Neural cell (in vitro differentiated cells): ENCODE measurements around the gene DENND5B.

Source experiments
- EP300 ChIP-seq: fragments of 450-650 bp; conservative IDR thresholded peaks from 2 replicates; pipeline ENCODE4 v1.6.1; 2014; ENCODE audit warnings: antibody characterized with exemption, mild to moderate bottlenecking, moderate library complexity; ENCODE audit not compliant: poor library complexity, severe bottlenecking
- TF ChIP-seq, protein P1 (sequence below): IDR thresholded peaks from 2 replicates; pipeline ENCODE4 v1.6.1; 2012; ENCODE audit warnings: borderline replicate concordance
- TF ChIP-seq, protein P2 (sequence below): fragments of 450-650 bp; IDR thresholded peaks from 2 replicates; pipeline ENCODE4 v1.5.1; 2014; ENCODE audit warnings: antibody characterized with exemption, mild to moderate bottlenecking, moderate library complexity; ENCODE audit not compliant: poor library complexity, severe bottlenecking

DNA sequence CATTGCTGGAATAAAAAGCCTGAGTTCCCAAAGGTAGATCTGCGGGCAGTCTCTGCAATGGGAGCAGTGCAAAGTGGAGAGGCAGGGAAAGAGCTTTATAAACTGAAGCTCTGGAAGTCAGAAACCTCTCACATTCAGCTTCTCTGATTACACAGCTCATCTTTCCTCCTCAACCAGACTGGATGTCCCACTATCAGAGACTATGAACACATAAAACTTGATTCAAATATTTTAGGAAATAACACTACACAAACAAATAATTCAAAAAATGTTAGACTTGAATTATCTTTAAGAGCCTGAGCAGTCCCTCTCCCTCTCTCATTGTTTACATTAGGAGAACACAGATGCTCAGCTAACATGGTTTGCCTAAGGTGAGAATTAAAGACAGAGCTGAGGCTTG lies 72.9 kb downstream of the DENND5B start:
- TF ChIP-seq, protein P1, sequence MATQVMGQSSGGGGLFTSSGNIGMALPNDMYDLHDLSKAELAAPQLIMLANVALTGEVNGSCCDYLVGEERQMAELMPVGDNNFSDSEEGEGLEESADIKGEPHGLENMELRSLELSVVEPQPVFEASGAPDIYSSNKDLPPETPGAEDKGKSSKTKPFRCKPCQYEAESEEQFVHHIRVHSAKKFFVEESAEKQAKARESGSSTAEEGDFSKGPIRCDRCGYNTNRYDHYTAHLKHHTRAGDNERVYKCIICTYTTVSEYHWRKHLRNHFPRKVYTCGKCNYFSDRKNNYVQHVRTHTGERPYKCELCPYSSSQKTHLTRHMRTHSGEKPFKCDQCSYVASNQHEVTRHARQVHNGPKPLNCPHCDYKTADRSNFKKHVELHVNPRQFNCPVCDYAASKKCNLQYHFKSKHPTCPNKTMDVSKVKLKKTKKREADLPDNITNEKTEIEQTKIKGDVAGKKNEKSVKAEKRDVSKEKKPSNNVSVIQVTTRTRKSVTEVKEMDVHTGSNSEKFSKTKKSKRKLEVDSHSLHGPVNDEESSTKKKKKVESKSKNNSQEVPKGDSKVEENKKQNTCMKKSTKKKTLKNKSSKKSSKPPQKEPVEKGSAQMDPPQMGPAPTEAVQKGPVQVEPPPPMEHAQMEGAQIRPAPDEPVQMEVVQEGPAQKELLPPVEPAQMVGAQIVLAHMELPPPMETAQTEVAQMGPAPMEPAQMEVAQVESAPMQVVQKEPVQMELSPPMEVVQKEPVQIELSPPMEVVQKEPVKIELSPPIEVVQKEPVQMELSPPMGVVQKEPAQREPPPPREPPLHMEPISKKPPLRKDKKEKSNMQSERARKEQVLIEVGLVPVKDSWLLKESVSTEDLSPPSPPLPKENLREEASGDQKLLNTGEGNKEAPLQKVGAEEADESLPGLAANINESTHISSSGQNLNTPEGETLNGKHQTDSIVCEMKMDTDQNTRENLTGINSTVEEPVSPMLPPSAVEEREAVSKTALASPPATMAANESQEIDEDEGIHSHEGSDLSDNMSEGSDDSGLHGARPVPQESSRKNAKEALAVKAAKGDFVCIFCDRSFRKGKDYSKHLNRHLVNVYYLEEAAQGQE, result no peak
- TF ChIP-seq, protein P2, sequence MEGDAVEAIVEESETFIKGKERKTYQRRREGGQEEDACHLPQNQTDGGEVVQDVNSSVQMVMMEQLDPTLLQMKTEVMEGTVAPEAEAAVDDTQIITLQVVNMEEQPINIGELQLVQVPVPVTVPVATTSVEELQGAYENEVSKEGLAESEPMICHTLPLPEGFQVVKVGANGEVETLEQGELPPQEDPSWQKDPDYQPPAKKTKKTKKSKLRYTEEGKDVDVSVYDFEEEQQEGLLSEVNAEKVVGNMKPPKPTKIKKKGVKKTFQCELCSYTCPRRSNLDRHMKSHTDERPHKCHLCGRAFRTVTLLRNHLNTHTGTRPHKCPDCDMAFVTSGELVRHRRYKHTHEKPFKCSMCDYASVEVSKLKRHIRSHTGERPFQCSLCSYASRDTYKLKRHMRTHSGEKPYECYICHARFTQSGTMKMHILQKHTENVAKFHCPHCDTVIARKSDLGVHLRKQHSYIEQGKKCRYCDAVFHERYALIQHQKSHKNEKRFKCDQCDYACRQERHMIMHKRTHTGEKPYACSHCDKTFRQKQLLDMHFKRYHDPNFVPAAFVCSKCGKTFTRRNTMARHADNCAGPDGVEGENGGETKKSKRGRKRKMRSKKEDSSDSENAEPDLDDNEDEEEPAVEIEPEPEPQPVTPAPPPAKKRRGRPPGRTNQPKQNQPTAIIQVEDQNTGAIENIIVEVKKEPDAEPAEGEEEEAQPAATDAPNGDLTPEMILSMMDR, result no peak
- no peak for TF ChIP-seq EP300
